H1 (cell line): ENCODE measurements around the gene ASB3. TPM values are rescaled to one million over a fixed set of nuclear protein-coding genes. Genes with fewer than 3 reads are reported as not detected.

Experiments used
- CTCF ChIA-PET: fragments of 300-600 bp; sonication (Branson Sonifier 250); formaldehyde crosslinking; loops from one replicate; lab custom pipeline; 2021; ENCODE audit not compliant: partially characterized antibody; lab: Charles Lee
- POLR2A ChIA-PET: fragments of 300-600 bp; sonication (Branson Sonifier 250); formaldehyde crosslinking; loops from one replicate; lab custom pipeline; 2021; ENCODE audit warnings: inconsistent platforms; ENCODE audit not compliant: partially characterized antibody; lab: Charles Lee
- DNase-seq, 2 experiments: peaks; one replicate each; pipeline versions ENCODE4 v3.0.0 to v3.0.0-alpha.2; 2010 to 2022; ENCODE audit warnings: low spot score in 2 of 2, low read depth in 1 of 2, mixed read lengths in 1 of 2
- FAIRE-seq: peaks from 2 replicates; lab custom pipeline; 2011; peaks lifted over from hg19 to GRCh38; lab: Jason Lieb, UNC
- H2AFZ ChIP-seq: 2 replicates; pipeline ENCODE4 v1.8.1; 2012; ENCODE audit warnings: low read length, inconsistent platforms
- H2AK5ac ChIP-seq: 2 replicates; pipeline ENCODE4 v1.6.1; 2013; ENCODE audit warnings: low read depth, low read length
- H2BK120ac ChIP-seq: replicated peaks from 2 replicates; pipeline ENCODE3; 2013; ENCODE audit warnings: low read depth, low read length, inconsistent platforms
- H2BK12ac ChIP-seq: 2 replicates; pipeline ENCODE4 v1.6.1; 2013; ENCODE audit warnings: low read depth, low read length
- H2BK15ac ChIP-seq: 2 replicates; pipeline ENCODE4 v1.6.1; 2013; ENCODE audit warnings: low read length
- H2BK20ac ChIP-seq: 2 replicates; pipeline ENCODE4 v1.6.1; 2013; ENCODE audit warnings: low read length
- H2BK5ac ChIP-seq: 2 replicates; pipeline ENCODE4 v1.6.1; 2013; ENCODE audit warnings: low read depth, low read length
- H3K14ac ChIP-seq: 2 replicates; pipeline ENCODE4 v1.6.1; 2013; ENCODE audit warnings: inconsistent platforms; ENCODE audit not compliant: insufficient read length
- H3K18ac ChIP-seq: 2 replicates; pipeline ENCODE4 v1.6.1; 2013; ENCODE audit warnings: low read length; ENCODE audit errors: extremely low read depth
- H3K23ac ChIP-seq: 2 replicates; pipeline ENCODE4 v1.6.1; 2013; ENCODE audit warnings: inconsistent platforms; ENCODE audit not compliant: insufficient read length
- H3K23me2 ChIP-seq: 2 replicates; pipeline ENCODE4 v1.6.1; 2013; ENCODE audit warnings: low read depth, low read length
- H3K27ac ChIP-seq: 2 replicates; pipeline ENCODE4 v1.6.1; 2011; ENCODE audit warnings: low read depth, low read length, inconsistent platforms
- H3K27me3 ChIP-seq, 4 experiments: replicated peaks in 1 of 4; 1 replicate in 1 of 4; 2 replicates in 3 of 4; pipeline versions ENCODE4 v1.6.1 to v1.8.1; 2011 to 2013; ENCODE audit warnings: low read length in 3 of 4, mild to moderate bottlenecking in 3 of 4, inconsistent platforms in 2 of 4, mixed read lengths in 2 of 4, moderate library complexity in 1 of 4; ENCODE audit not compliant: control insufficient read depth in 3 of 4, insufficient read depth in 3 of 4; ENCODE audit errors: extremely low read depth in 1 of 4
- H3K36me3 ChIP-seq, 4 experiments: 2 replicates each; pipeline versions ENCODE4 v1.6.1 to v1.8.1; 2011 to 2013; ENCODE audit warnings: mild to moderate bottlenecking in 4 of 4, low read length in 3 of 4, moderate library complexity in 2 of 4, control low read depth in 1 of 4, inconsistent platforms in 1 of 4; ENCODE audit not compliant: insufficient read depth in 4 of 4, control insufficient read depth in 2 of 4
- H3K4ac ChIP-seq: replicated peaks from 2 replicates; pipeline ENCODE3; 2013; ENCODE audit warnings: low read length, low read depth, mixed read lengths, inconsistent platforms; ENCODE audit not compliant: insufficient read length
- H3K4me1 ChIP-seq, 4 experiments: replicated peaks in 1 of 4; 1 replicate in 1 of 4; 2 replicates in 3 of 4; pipeline versions ENCODE4 v1.6.1 to v1.8.1; 2011 to 2013; ENCODE audit warnings: low read length in 3 of 4, inconsistent platforms in 2 of 4, mixed read lengths in 1 of 4; ENCODE audit not compliant: insufficient read depth in 4 of 4, control insufficient read depth in 3 of 4
- H3K4me2 ChIP-seq, 2 experiments: 2 replicates each; pipeline versions ENCODE4 v1.6.1 to v1.8.1; 2011 to 2013; ENCODE audit warnings: low read depth in 2 of 2, low read length in 2 of 2, control low read depth in 1 of 2, inconsistent platforms in 1 of 2, mild to moderate bottlenecking in 1 of 2; ENCODE audit not compliant: insufficient read depth in 1 of 2
- H3K4me3 ChIP-seq, 4 experiments: fragments of 200-600, 300-600 bp in 1 of 4; sonication (generic), shearing (Covaris generic), sonication (Bioruptor Twin) in 1 of 4; 2 replicates each; pipeline versions ENCODE4 v1.5.1 to v1.8.1; 2011 to 2016; ENCODE audit warnings: low read length in 4 of 4, low read depth in 3 of 4, control low read depth in 2 of 4, inconsistent platforms in 2 of 4, mild to moderate bottlenecking in 2 of 4, mixed read lengths in 1 of 4, moderate library complexity in 1 of 4; ENCODE audit not compliant: insufficient read depth in 2 of 4; ENCODE audit errors: extremely low read depth in 1 of 4
- H3K56ac ChIP-seq: replicated peaks from 2 replicates; pipeline ENCODE3; 2013; ENCODE audit warnings: low read depth, mild to moderate bottlenecking, mixed read lengths, low read length, inconsistent platforms; ENCODE audit not compliant: insufficient read length
- H3K79me1 ChIP-seq: 2 replicates; pipeline ENCODE4 v1.6.1; 2013; ENCODE audit warnings: low read depth, low read length, control low read depth
- H3K79me2 ChIP-seq, 2 experiments: 2 replicates each; pipeline versions ENCODE4 v1.6.1 to v1.8.1; 2012 to 2013; ENCODE audit warnings: low read length in 2 of 2, mild to moderate bottlenecking in 2 of 2, inconsistent platforms in 1 of 2; ENCODE audit not compliant: insufficient read depth in 2 of 2, control insufficient read depth in 1 of 2
- H3K9ac ChIP-seq, 4 experiments: replicated peaks in 1 of 4; 1 replicate in 1 of 4; 2 replicates in 3 of 4; pipeline versions ENCODE4 v1.6.1 to v1.8.1; 2011 to 2013; ENCODE audit warnings: low read depth in 3 of 4, low read length in 3 of 4, control low read depth in 2 of 4, mild to moderate bottlenecking in 2 of 4, moderate library complexity in 2 of 4, inconsistent platforms in 1 of 4; ENCODE audit errors: extremely low read depth in 1 of 4
- H3K9me3 ChIP-seq, 2 experiments: 2 replicates each; pipeline versions ENCODE4 v1.6.1 to v1.8.1; 2012 to 2013; ENCODE audit warnings: mild to moderate bottlenecking in 2 of 2, moderate library complexity in 2 of 2, control low read depth in 1 of 2, inconsistent platforms in 1 of 2, low read depth in 1 of 2, low read length in 1 of 2, mixed read lengths in 1 of 2; ENCODE audit not compliant: insufficient read depth in 2 of 2
- H4K20me1 ChIP-seq, 2 experiments: replicated peaks in 1 of 2; 2 replicates each; pipeline versions ENCODE3 to v1.8.1; 2011 to 2013; ENCODE audit warnings: inconsistent platforms in 2 of 2, low read length in 2 of 2, mild to moderate bottlenecking in 1 of 2; ENCODE audit not compliant: insufficient read depth in 2 of 2, control insufficient read depth in 1 of 2
- H4K5ac ChIP-seq: 2 replicates; pipeline ENCODE4 v1.6.1; 2013; ENCODE audit warnings: low read length, low read depth, mixed read lengths, inconsistent platforms; ENCODE audit not compliant: insufficient read length
- H4K8ac ChIP-seq: 2 replicates; pipeline ENCODE4 v1.8.0; 2013; ENCODE audit warnings: mild to moderate bottlenecking, moderate library complexity, low read length, inconsistent platforms; ENCODE audit not compliant: insufficient read depth; ENCODE audit errors: extremely low read depth
- H4K91ac ChIP-seq: replicated peaks from 2 replicates; pipeline ENCODE3; 2013; ENCODE audit warnings: low read length, mixed read lengths, inconsistent platforms; ENCODE audit not compliant: insufficient read length
- NRF1 ChIP-seq: IDR thresholded peaks from 2 replicates; pipeline ENCODE4 v1.6.1; 2011; ENCODE audit warnings: mild to moderate bottlenecking, low read depth, low read length, improper control_type of control experiment
- YY1 ChIP-seq: IDR thresholded peaks from 2 replicates; pipeline ENCODE4 v1.6.1; 2011; ENCODE audit warnings: low read depth, mild to moderate bottlenecking, low read length
- WGBS, 2 experiments: shearing (Covaris generic) in 1 of 2; methylation state at CpG; one replicate each; pipeline versions ENCODE4 v1.1.6 to v1.1.7; 2013 to 2015; ENCODE audit warnings: low lambda C conversion rate in 2 of 2, mixed read lengths in 2 of 2, inconsistent platforms in 1 of 2, low coverage in 1 of 2, missing lambda C conversion rate in 1 of 2; ENCODE audit not compliant: insufficient replicate concordance in 2 of 2, insufficient coverage in 1 of 2, insufficient read length in 1 of 2; ENCODE audit errors: extremely low coverage in 1 of 2, missing lambda C conversion rate in 1 of 2; 5-methylcytosine and 5-hydroxymethylcytosine counted together
- polyA plus RNA-seq, 7 experiments: library from polyadenylated mRNA; depleted of rRNA in 3 of 7; stranded (reverse) in 5 of 7; unstranded in 2 of 7; fragments of >200 nt in 5 of 7; fragments of 200-250 nt in 2 of 7; gene quantifications; 1 replicate in 5 of 7; 2 replicates in 1 of 7; 4 replicates in 1 of 7; pipeline versions ENCODE4 v1.2.1 to v1.2.3, GENCODE V29; 2011 to 2013; ENCODE audit warnings: missing spikeins in 2 of 7, mixed read lengths in 2 of 7
- total RNA-seq: library from RNA; stranded (reverse); fragmentation: NEBNext Ultra II Directional; extraction: Animal tissue kit (Norgen Biotek cat#: 25700); gene quantifications from 2 replicates; pipeline ENCODE4 v1.2.1, GENCODE V29; 2021

The ASB3 gene
- total and polyA plus RNA-seq, 2 of the 8 experiments (the other 6 are each of a cell fraction or from before 2014, with no cell fraction given): 22.6 to 25.4 TPM

DNA sequence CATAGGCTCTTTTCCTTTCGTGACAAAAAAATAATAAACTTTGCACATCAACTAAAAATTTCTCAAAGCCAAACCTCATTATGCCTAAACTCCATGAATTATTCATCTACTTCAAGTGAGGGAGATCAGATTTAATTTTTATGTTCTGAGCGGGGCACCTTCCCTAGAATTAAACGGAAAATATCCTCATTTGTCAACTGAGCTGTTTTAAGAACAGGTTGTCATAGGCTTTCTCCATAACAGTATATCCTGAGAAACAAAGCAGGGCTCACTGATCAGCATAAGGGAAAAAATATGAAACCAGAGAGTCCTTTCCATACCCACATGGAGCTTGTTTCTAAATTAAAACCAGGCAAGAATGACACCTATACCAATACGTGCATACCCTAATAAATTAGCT, 150.6 kb downstream of the ASB3 start:
- ChIA-PET POLR2A (interaction anchor here (0.6 kb wide), 1 partner anchor 12 kb away, joined by 3 read pairs; no protein-coding TSS in a partner anchor), CTCF (no interaction called here)
- H4K20me1 ChIP-seq: no peaks in the 10 kb centered on the region
- H3K9ac ChIP-seq: no peak overlapping the region
- H2BK120ac ChIP-seq: no peak overlapping the region
- H3K79me2 ChIP-seq: no peaks in the 10 kb centered on the region
- H2BK20ac ChIP-seq: no peak overlapping the region
- no peak overlapping the region for H4K5ac ChIP-seq
- FAIRE-seq (no peak), DNase-seq (no peak)
- H3K23me2 ChIP-seq: no peaks in the 10 kb centered on the region
- no peak overlapping the region for H3K56ac ChIP-seq
- no peaks in the 10 kb centered on the region for H3K36me3 ChIP-seq
- no peak overlapping the region for H3K4ac ChIP-seq
- H3K4me2 ChIP-seq: no peak overlapping the region
- H2BK15ac ChIP-seq: no peak overlapping the region
- H3K9me3 ChIP-seq: no peaks in the 10 kb centered on the region
- no peaks in the 10 kb centered on the region for H3K27me3 ChIP-seq
- H3K23ac ChIP-seq: no peak overlapping the region
- H3K4me1 ChIP-seq: peaks cover 0 to 2% (median 0%) of the 10 kb centered on the region in 4 experiments; a peak in 1 of 7 replicates
- no peak overlapping the region for H4K91ac ChIP-seq
- H2AFZ ChIP-seq: no peak overlapping the region
- no peak overlapping the region for H4K8ac ChIP-seq
- no peak overlapping the region for H3K14ac ChIP-seq
- no peak overlapping the region for H3K4me3 ChIP-seq
- H3K18ac ChIP-seq: no peak overlapping the region
- H2BK5ac ChIP-seq: no peak overlapping the region
- no peak overlapping the region for H2AK5ac ChIP-seq
- H2BK12ac ChIP-seq: no peak overlapping the region
- no peaks in the 10 kb centered on the region; the same call in 1 of the 2 replicates for H3K79me1 ChIP-seq
- no peak overlapping the region for H3K27ac ChIP-seq
- 90% methylated on average over 4 of the region's 4 CpGs; no CpG with 5 or more reads in 1 of the 2 experiments for WGBS, 2 experiments
- TF ChIP-seq YY1 (no peak), NRF1 (no peak)
